Liver (tissue), 9 donors: ENCODE data around the gene GTSE1. TPM values are rescaled to one million over a fixed set of nuclear protein-coding genes. Genes with fewer than 3 reads are reported as not detected.

Experiments
- DNase-seq: peaks from one replicate; pipeline ENCODE4 v3.0.0-alpha.2; 2017; ENCODE audit warnings: low spot score
- H3K27ac ChIP-seq, 2 donors: one replicate each; pipeline ENCODE4 v1.7.0; 2013; ENCODE audit warnings: inconsistent platforms in 2 of 2, low read length in 2 of 2, control low read depth in 1 of 2, low read depth in 1 of 2, mild to moderate bottlenecking in 1 of 2
- H3K27me3 ChIP-seq, 4 donors: one replicate each; pipeline versions ENCODE4 v1.6.1 to v1.7.0; 2013; ENCODE audit warnings: low read length in 3 of 4, inconsistent platforms in 1 of 4, mild to moderate bottlenecking in 1 of 4, moderate library complexity in 1 of 4; ENCODE audit not compliant: control insufficient read depth in 4 of 4, insufficient read depth in 4 of 4
- H3K36me3 ChIP-seq, 4 donors: one replicate each; pipeline versions ENCODE4 v1.6.1 to v1.7.0; 2013; ENCODE audit warnings: low read length in 3 of 4, mild to moderate bottlenecking in 3 of 4, low read depth in 1 of 4, moderate library complexity in 1 of 4; ENCODE audit not compliant: control insufficient read depth in 4 of 4, insufficient read depth in 3 of 4
- H3K4me1 ChIP-seq, 4 donors: one replicate each; pipeline versions ENCODE4 v1.6.1 to v1.7.0; 2013; ENCODE audit warnings: low read length in 3 of 4, mild to moderate bottlenecking in 3 of 4, moderate library complexity in 1 of 4; ENCODE audit not compliant: control insufficient read depth in 4 of 4, insufficient read depth in 4 of 4
- H3K4me3 ChIP-seq, 3 donors: one replicate each; pipeline versions ENCODE4 v1.6.1 to v1.7.0; 2013; ENCODE audit warnings: low read length in 3 of 3, control low read depth in 1 of 3, low read depth in 1 of 3, mild to moderate bottlenecking in 1 of 3
- H3K9ac ChIP-seq, 2 donors: one replicate each; pipeline ENCODE4 v1.7.0; 2013; ENCODE audit warnings: low read length in 2 of 2, mild to moderate bottlenecking in 2 of 2, moderate library complexity in 2 of 2, control low read depth in 1 of 2, low read depth in 1 of 2
- H3K9me3 ChIP-seq, 4 donors: one replicate each; pipeline versions ENCODE4 v1.6.1 to v1.7.0; 2013; ENCODE audit warnings: low read length in 3 of 4; ENCODE audit not compliant: control insufficient read depth in 4 of 4
- CTCF ChIP-seq: fragments of 150-350 bp; IDR thresholded peaks from 2 replicates; pipeline ENCODE4 v1.5.1; 2017; ENCODE audit warnings: improper control_type of control experiment, low read depth, low read length; ENCODE audit not compliant: missing input control
- EGR1 ChIP-seq, 2 donors: IDR thresholded peaks; 2 replicates each; pipeline ENCODE4 v1.6.1; 2016 to 2018; ENCODE audit warnings: antibody characterized with exemption in 2 of 2, low read depth in 2 of 2
- FOXA2 ChIP-seq: IDR thresholded peaks from 2 replicates; pipeline ENCODE4 v1.6.1; 2016; ENCODE audit warnings: antibody characterized with exemption
- NR2F2 ChIP-seq: IDR thresholded peaks from 2 replicates; pipeline ENCODE4 v1.6.1; 2016; ENCODE audit warnings: antibody characterized with exemption
- RXRA ChIP-seq, 2 donors: IDR thresholded peaks; 2 replicates each; pipeline ENCODE4 v1.6.1; 2017 to 2018; ENCODE audit warnings: antibody characterized with exemption in 2 of 2, mild to moderate bottlenecking in 1 of 2
- TAF1 ChIP-seq: conservative IDR thresholded peaks from 2 replicates; pipeline ENCODE4 v1.6.1; 2016; ENCODE audit warnings: antibody characterized with exemption, mild to moderate bottlenecking
- YY1 ChIP-seq: IDR thresholded peaks from 2 replicates; pipeline ENCODE4 v1.6.1; 2016; ENCODE audit warnings: antibody characterized with exemption, mild to moderate bottlenecking
- WGBS: extraction: QIAGEN DNeasy Blood & Tissue Kit; methylation state at CpG from one replicate; pipeline ENCODE4 v1.1.7; 2013; 5-methylcytosine and 5-hydroxymethylcytosine counted together
- polyA plus RNA-seq, 2 donors: library from polyadenylated mRNA; stranded (reverse) in 1 of 2; unstranded in 1 of 2; fragments of 200-250 nt in 1 of 2; fragments of >200 nt in 1 of 2; fragmentation: Nextera tagmentation in 1 of 2; extraction: Ambion mirVana in 1 of 2; gene quantifications; one replicate each; pipeline versions ENCODE4 v1.2.1 to v1.2.3, GENCODE V29; 2013 to 2015
- total RNA-seq, 2 donors: library from RNA; depleted of rRNA; stranded (reverse); fragments of >200 nt; gene quantifications; one replicate each; pipeline ENCODE4 v1.2.3, GENCODE V29; 2014
- TF ChIP-seq, protein P1 (sequence below): IDR thresholded peaks from 2 replicates; pipeline ENCODE4 v1.6.1; 2016; ENCODE audit warnings: antibody characterized with exemption
- TF ChIP-seq, protein P2 (sequence below): IDR thresholded peaks from 2 replicates; pipeline ENCODE4 v1.6.1; 2016; ENCODE audit warnings: antibody characterized with exemption
- TF ChIP-seq, protein P3 (sequence below): IDR thresholded peaks from 2 replicates; pipeline ENCODE4 v1.6.1; 2016; ENCODE audit warnings: antibody characterized with exemption
- donor health status: healthy.
- donor health status: healthy.
- donor health status: healthy.
- donor health status: healthy.
- donor health status: healthy.

Gene GTSE1
- total and polyA plus RNA-seq, 4 donors, result 0.17 to 13.9 (median 0.85) TPM

- H3K4me3 ChIP-seq, result no peak overlapping the region
- no peaks in the 10 kb centered on the region for H3K9me3 ChIP-seq
- H3K36me3 ChIP-seq, result peaks cover 5 to 35% (median 25%) of the 10 kb centered on the region in 4 donors
- H3K4me1 ChIP-seq, result peaks cover 7 to 28% (median 16%) of the 10 kb centered on the region in 4 donors
- H3K27ac ChIP-seq, result no peak overlapping the region
- no peak overlapping the region for H3K9ac ChIP-seq
- no peak for DNase-seq
- H3K27me3 ChIP-seq, result no peaks in the 10 kb centered on the region
- WGBS, result 71% methylated on average over 2 of the region's 2 CpGs
- TF ChIP-seq RXRA (IDR thresholded peaks at IDR 0.05) (peak; percentile 5 to 15), TAF1 (no peak)
Observed at GRCh38 chr22:46294784-46295183, 1.9 kb upstream of the GTSE1 start.

- DNase-seq, result no peak
- H3K4me1 ChIP-seq, result peaks cover 7 to 28% (median 16%) of the 10 kb centered on the region in 4 donors
- WGBS, result 51% methylated on average over 4 of the region's 4 CpGs
- H3K27ac ChIP-seq, result peak overlapping the region; percentile 67 to 75
- H3K4me3 ChIP-seq, result peak overlapping the region in 1 of 3 donors; percentile 49
- TF ChIP-seq, protein P1, sequence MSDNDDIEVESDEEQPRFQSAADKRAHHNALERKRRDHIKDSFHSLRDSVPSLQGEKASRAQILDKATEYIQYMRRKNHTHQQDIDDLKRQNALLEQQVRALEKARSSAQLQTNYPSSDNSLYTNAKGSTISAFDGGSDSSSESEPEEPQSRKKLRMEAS, result no peak
- TF ChIP-seq, protein P2, sequence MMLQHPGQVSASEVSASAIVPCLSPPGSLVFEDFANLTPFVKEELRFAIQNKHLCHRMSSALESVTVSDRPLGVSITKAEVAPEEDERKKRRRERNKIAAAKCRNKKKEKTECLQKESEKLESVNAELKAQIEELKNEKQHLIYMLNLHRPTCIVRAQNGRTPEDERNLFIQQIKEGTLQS, result no peak
- TF ChIP-seq EGR1 (IDR thresholded peaks at IDR 0.05; ENCODE audit: low read depth in 2 of 2), result no peak
- TF ChIP-seq, protein P3, sequence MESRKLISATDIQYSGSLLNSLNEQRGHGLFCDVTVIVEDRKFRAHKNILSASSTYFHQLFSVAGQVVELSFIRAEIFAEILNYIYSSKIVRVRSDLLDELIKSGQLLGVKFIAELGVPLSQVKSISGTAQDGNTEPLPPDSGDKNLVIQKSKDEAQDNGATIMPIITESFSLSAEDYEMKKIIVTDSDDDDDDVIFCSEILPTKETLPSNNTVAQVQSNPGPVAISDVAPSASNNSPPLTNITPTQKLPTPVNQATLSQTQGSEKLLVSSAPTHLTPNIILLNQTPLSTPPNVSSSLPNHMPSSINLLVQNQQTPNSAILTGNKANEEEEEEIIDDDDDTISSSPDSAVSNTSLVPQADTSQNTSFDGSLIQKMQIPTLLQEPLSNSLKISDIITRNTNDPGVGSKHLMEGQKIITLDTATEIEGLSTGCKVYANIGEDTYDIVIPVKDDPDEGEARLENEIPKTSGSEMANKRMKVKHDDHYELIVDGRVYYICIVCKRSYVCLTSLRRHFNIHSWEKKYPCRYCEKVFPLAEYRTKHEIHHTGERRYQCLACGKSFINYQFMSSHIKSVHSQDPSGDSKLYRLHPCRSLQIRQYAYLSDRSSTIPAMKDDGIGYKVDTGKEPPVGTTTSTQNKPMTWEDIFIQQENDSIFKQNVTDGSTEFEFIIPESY, result no peak
- no peak overlapping the region for H3K9ac ChIP-seq
- H3K27me3 ChIP-seq, result no peaks in the 10 kb centered on the region
- no peaks in the 10 kb centered on the region for H3K9me3 ChIP-seq
- H3K36me3 ChIP-seq, result peaks cover 4 to 29% (median 20%) of the 10 kb centered on the region in 4 donors
Observed at GRCh38 chr22:46295277-46295971, 1.2 kb upstream of the GTSE1 start.

DNA sequence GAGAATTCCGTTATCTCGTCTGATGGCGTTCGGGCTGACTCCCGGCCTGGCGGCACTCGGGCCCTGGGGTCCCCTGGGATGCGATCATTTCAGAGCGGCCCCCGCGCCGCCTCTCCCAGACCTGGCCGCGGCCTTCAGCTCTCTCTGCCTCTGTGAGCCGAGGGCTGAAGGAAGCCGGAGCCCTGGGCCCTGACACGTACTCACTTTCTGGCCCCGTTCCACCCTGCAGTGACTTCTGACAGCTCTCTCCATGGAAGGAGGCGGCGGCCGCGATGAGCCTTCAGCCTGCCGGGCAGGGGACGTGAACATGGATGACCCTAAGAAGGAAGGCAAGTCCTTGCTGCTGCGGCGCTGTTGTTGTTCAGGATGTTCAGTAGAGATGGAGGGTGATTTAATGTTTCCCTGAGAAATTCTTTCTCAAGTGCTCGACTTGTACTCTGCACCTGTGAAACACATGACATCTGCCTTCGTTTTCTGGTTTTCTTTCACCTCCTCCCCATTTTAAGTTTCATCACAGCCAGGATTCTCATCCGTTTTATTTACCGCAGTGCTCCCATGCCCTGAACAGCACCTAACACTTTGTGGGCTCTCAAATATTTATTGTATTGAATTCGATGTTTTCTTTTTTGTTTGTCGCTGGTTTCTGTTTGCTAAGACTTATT lies 612 bp downstream of the GTSE1 start:
- DNase-seq, result peak; percentile 48
- H3K36me3 ChIP-seq, result peaks cover 2 to 16% (median 9%) of the 10 kb centered on the region in 4 donors
- no peaks in the 10 kb centered on the region for H3K9me3 ChIP-seq
- H3K27ac ChIP-seq, result no peak overlapping the region
- 3% methylated on average over 32 of the region's 32 CpGs for WGBS
- TF ChIP-seq NR2F2, result no peak
- TF ChIP-seq FOXA2, result no peak
- no peak for TF ChIP-seq YY1
- no peak for TF ChIP-seq CTCF
- TF ChIP-seq, protein P1, result no peak
- peaks cover 7 to 28% (median 16%) of the 10 kb centered on the region in 4 donors for H3K4me1 ChIP-seq
- peak overlapping the region in 2 of 3 donors; percentile 15 to 46 for H3K4me3 ChIP-seq
- no peaks in the 10 kb centered on the region for H3K27me3 ChIP-seq
- no peak overlapping the region for H3K9ac ChIP-seq
